PC-3 (cell line): ENCODE results near the gene LACRT. TPM values are rescaled to one million over a fixed set of nuclear protein-coding genes. Genes with fewer than 3 reads are reported as not detected.

Experiments
- ATAC-seq: fragments of 200-7000 bp; cut with Tn5 transposase; 2 replicates; pipeline ENCODE4 v1.9.1; 2020; ENCODE audit warnings: mild to moderate bottlenecking, moderate library complexity
- BruUV-seq: library from RNA; stranded (reverse); fragments of 400-500 nt; replicated peaks from 2 replicates; lab custom pipeline; 2021; lab: Mats Ljungman, UMichigan
- CTCF ChIA-PET: fragments of 300-600 bp; sonication (Branson Sonifier 250); formaldehyde crosslinking; loops from one replicate; lab custom pipeline; 2022; ENCODE audit warnings: antibody characterized with exemption; lab: Charles Lee
- POLR2A ChIA-PET: fragments of 300-600 bp; sonication (Branson Sonifier 250); formaldehyde crosslinking; loops from one replicate; lab custom pipeline; 2022; ENCODE audit warnings: antibody characterized with exemption; ENCODE audit not compliant: unreplicated experiment; lab: Charles Lee
- DNase-seq: peaks from one replicate; pipeline ENCODE4 v3.0.0-alpha.2; 2015
- H2AFZ ChIP-seq: fragments of 300-600 bp; sonication (generic); 2 replicates; pipeline ENCODE4 v1.6.0; 2016; ENCODE audit warnings: antibody characterized with exemption, low read length
- H3F3A ChIP-seq: fragments of 300-600 bp; sonication (generic); one replicate; pipeline ENCODE4 v1.6.0; 2017; ENCODE audit warnings: antibody characterized with exemption, low read length, control low read depth, mild to moderate bottlenecking; ENCODE audit not compliant: unreplicated experiment
- H3K27ac ChIP-seq: fragments of 300-600 bp; sonication (generic); 2 replicates; pipeline ENCODE4 v1.5.1; 2016; ENCODE audit warnings: mild to moderate bottlenecking, low read length
- H3K27me3 ChIP-seq: fragments of 300-600 bp; sonication (generic); 2 replicates; pipeline ENCODE4 v1.6.1; 2016; ENCODE audit warnings: low read length, mixed read lengths
- H3K36me3 ChIP-seq: fragments of 300-600 bp; sonication (generic); 2 replicates; pipeline ENCODE4 v1.6.1; 2016; ENCODE audit warnings: low read depth, mixed run types, low read length, mixed read lengths
- H3K4me1 ChIP-seq: fragments of 300-600 bp; sonication (generic); 2 replicates; pipeline ENCODE4 v1.5.1; 2016; ENCODE audit warnings: low read length; ENCODE audit not compliant: insufficient read depth
- H3K4me2 ChIP-seq: fragments of 300-600 bp; sonication (generic); 2 replicates; pipeline ENCODE4 v1.6.0; 2016; ENCODE audit warnings: low read length
- H3K4me3 ChIP-seq: fragments of 300-600 bp; sonication (generic); 2 replicates; pipeline ENCODE4 v1.5.1; 2016; ENCODE audit warnings: mild to moderate bottlenecking, low read length, mixed read lengths
- H3K79me2 ChIP-seq: fragments of 300-600 bp; sonication (generic); 2 replicates; pipeline ENCODE4 v1.6.1; 2017; ENCODE audit warnings: low read length, mixed read lengths
- H3K9ac ChIP-seq: fragments of 300-600 bp; sonication (generic); 2 replicates; pipeline ENCODE4 v1.6.0; 2016; ENCODE audit warnings: mild to moderate bottlenecking, low read length
- H3K9me2 ChIP-seq: fragments of 300-600 bp; sonication (generic); replicated peaks from 2 replicates; pipeline ENCODE4 v1.6.1; 2016; ENCODE audit warnings: mixed run types, low read length, mixed read lengths
- H3K9me3 ChIP-seq: fragments of 300-600 bp; sonication (generic); 2 replicates; pipeline ENCODE4 v1.6.1; 2016; ENCODE audit warnings: low read length, mixed read lengths
- H4K20me1 ChIP-seq: fragments of 300-600 bp; sonication (generic); 2 replicates; pipeline ENCODE4 v1.6.1; 2016; ENCODE audit warnings: low read length, mixed read lengths
- CTCF ChIP-seq: fragments of 300-600 bp; sonication (generic); conservative IDR thresholded peaks from 2 replicates; pipeline ENCODE4 v1.5.1; 2017; ENCODE audit warnings: antibody characterized with exemption, low read depth, mild to moderate bottlenecking, low read length
- EZH2 ChIP-seq: fragments of 300-600 bp; sonication (generic); IDR thresholded peaks from one replicate; pipeline ENCODE4 v1.6.1; 2017; ENCODE audit warnings: antibody characterized with exemption, mild to moderate bottlenecking, low read length; ENCODE audit not compliant: unreplicated experiment
- EZH2phosphoT487 ChIP-seq: fragments of 300-600 bp; sonication (generic); IDR thresholded peaks from 2 replicates; pipeline ENCODE4 v1.6.1; 2018; ENCODE audit warnings: mild to moderate bottlenecking, antibody characterized with exemption, low read length, borderline replicate concordance
- intact Hi-C: fragments of 100-400 bp; cut with micrococcal nuclease; formaldehyde crosslinking; loops from 2 replicates; pipeline ENCODE4 v1.9.0; 2023
- total RNA-seq: library from RNA; depleted of rRNA; stranded (reverse); fragments of >200 nt; gene quantifications from 2 replicates; pipeline ENCODE4 v1.2.3, GENCODE V29; 2014

LACRT gene
- total RNA-seq, 1 experiment from 2014 or later: not detected

DNA sequence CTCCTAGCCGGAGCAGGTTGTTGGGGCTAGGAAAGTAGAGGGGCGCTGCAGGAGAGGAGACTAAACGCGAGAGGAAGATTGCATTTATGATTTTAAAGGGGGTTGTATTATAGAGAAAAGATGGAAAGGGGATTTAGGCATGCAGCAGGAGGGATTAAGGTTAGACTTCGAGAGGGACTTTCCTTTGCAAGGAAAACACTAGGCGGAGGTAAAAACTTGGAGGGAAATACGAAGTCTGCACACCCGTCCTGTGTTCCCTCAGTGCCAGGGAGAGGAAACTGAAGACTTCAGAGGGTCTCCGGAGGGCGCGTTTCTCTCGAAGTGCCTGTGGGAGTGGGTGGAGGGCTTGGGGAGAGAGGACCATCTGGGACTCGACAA, 45.8 kb downstream of the LACRT start:
- H3K9me3 ChIP-seq: no peaks in the 10 kb centered on the region
- no peaks in the 10 kb centered on the region for H3K79me2 ChIP-seq
- H3K4me3 ChIP-seq: no peak overlapping the region
- H3K9ac ChIP-seq: no peak overlapping the region
- intact Hi-C loops: no loop called here
- H3F3A ChIP-seq: no peaks in the 10 kb centered on the region
- BruUV-seq: no TSS peak
- H2AFZ ChIP-seq: no peak overlapping the region
- H3K4me2 ChIP-seq: no peak overlapping the region
- no peaks in the 10 kb centered on the region for H3K36me3 ChIP-seq
- POLR2A ChIA-PET: no interaction called here
- CTCF ChIA-PET: no interaction called here
- no peak overlapping the region for H3K27ac ChIP-seq
- no peak for TF ChIP-seq EZH2
- H3K27me3 ChIP-seq: peaks cover 69% of the 10 kb centered on the region
- DNase-seq: no peak
- no peak for ATAC-seq
- H3K4me1 ChIP-seq: no peaks in the 10 kb centered on the region
- H3K9me2 ChIP-seq: no peaks in the 10 kb centered on the region
- no peaks in the 10 kb centered on the region for H4K20me1 ChIP-seq

DNA sequence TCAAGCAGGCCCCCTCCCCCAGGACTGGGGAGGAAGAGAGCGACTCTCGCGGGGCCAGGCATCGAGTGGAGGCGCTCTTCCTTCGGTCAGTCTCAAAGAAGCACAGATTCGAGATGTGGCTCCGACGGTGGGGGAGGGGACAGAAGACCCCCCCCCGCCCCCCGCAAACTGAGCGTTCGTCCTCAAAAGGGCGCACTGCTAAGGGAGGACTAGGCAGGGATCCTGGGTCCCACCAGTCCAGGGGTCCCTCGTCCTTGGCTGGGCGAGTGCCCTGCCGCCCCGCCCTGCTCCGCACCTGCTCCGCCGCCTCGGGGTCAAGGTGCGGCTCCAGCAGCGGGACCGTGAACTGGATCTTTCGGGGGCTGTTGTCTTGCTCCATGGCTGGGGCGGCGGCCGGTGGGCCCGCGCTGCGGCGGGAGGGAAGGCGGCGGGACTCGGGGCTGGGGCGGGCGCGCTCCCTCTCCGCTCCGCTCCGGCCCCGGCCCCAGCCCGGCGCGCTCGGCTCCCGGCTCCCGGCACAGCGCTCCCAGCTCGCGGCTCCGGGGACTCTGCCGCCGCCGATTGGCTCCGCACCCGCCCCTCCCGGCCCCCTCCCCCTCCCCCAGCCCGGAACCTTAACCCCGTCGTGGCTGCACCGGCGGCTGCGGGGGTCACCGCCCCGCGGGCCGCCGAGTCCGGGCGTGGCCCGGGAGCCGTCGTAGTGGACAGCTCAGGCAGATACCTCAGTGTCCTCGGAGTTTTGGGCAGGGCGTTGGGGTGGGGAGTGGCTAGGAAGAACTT, 46.4 kb downstream of the LACRT start, which contains the start of gene PPP1R1A:
Gene PPP1R1A (minus strand): TSS at position 550 of the 780 bp plus-strand sequence. CDS start 171 bp downstream, at position 379.
- DNase-seq (no peak), ATAC-seq (0 out of 2 replicates have a peak, but pooled peaks have one; percentile 18)
- Histone ChIP-seq H3K36me3 (no peaks in the 10 kb centered on the region), H3K9me2 (no peaks in the 10 kb centered on the region), H2AFZ (no peak within 1 kb of the TSS), H3K9ac (no peak within 1 kb of the TSS), H3K9me3 (no peaks in the 10 kb centered on the region), H3K27ac (no peak within 1 kb of the TSS), H3F3A (no peaks in the 10 kb centered on the region), H3K4me2 (no peak within 1 kb of the TSS), H3K27me3 (peaks cover 71% of the 10 kb centered on the region), H3K4me3 (no peak within 1 kb of the TSS), H4K20me1 (no peaks in the 10 kb centered on the region), H3K79me2 (no peaks in the 10 kb centered on the region), H3K4me1 (no peaks in the 10 kb centered on the region)
- intact Hi-C loops: no loop called here
- no TSS peak for BruUV-seq
- CTCF ChIA-PET: no interaction called here
- TF ChIP-seq CTCF (no peak), EZH2 (peak; percentile 68), EZH2phosphoT487 (0 out of 2 replicates have a peak, but pooled peaks have one; percentile 16)
- POLR2A ChIA-PET: no interaction called here

DNA sequence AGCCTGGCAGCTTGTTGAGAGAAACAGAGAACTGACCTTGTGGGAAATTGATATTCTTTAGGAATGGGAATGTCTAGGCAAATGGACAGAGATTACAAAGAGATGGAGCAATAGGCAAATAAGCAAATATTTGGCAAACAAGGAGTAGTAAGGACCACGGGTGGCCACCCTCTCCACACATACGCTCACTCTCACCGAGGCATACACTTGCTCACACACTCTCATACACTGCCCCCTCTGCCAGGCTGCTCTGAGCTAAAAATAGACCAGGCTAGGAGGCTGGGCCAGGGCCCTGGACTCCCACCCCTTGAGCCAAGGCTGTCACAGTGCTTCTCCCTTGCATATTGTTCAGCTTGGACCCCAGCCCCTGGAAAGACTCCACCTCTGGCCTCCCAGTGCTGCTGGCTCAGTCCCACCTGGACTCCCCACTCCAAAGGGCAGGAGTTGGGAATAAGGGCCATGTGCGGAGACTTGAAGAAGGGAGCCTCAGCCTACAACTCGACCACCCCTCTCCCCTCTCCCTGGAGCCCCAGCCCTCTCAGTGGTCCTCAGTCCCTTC, 47.3 kb downstream of the LACRT start:
- Histone ChIP-seq H2AFZ (no peak overlapping the region), H3K27ac (no peak overlapping the region), H3K4me2 (no peak overlapping the region), H4K20me1 (no peaks in the 10 kb centered on the region), H3K36me3 (no peaks in the 10 kb centered on the region), H3K9me2 (no peaks in the 10 kb centered on the region), H3K79me2 (no peaks in the 10 kb centered on the region), H3K4me3 (no peak overlapping the region), H3K4me1 (no peaks in the 10 kb centered on the region), H3K27me3 (peaks cover 77% of the 10 kb centered on the region), H3K9me3 (no peaks in the 10 kb centered on the region), H3F3A (no peaks in the 10 kb centered on the region), H3K9ac (no peak overlapping the region)
- ChIA-PET POLR2A (no interaction called here), CTCF (no interaction called here)
- no peak for TF ChIP-seq EZH2phosphoT487
- no peak for TF ChIP-seq EZH2
- TF ChIP-seq CTCF: no peak
- intact Hi-C loops: no loop called here
- no peak for DNase-seq
- no peak for ATAC-seq
- BruUV-seq: no TSS peak
